Measurements from ENCODE around the gene TLE1. TPM values are rescaled to one million over a fixed set of nuclear protein-coding genes. Genes with fewer than 3 reads are reported as not detected.

Gene TLE1
- 117 and 140 TPM in 2 replicates for total RNA-seq

GRCh38 chr9:81689343-81690175 is at the start of gene TLE1:
Gene TLE1 (minus strand): TSS chr9:81689547. CDS start chr9:81688240, 1,307 bp downstream.

Small RNA genes lying within 50 kb of the gene (small RNA-seq; reads per million reads assigned to genes)
- not detected for gene RNU6-1035P

Other genes with a start within 250 kb of the TLE1 start
- not detected in 2 replicates for gene SPATA31D4, start 238.9 kb upstream of the TLE1 start, total RNA-seq